NB4 (cell line): ENCODE data around the gene GADD45A.

Source experiments
- CTCF ChIP-seq: IDR thresholded peaks from one replicate; pipeline ENCODE4 v1.5.1; 2012; ENCODE audit warnings: low read depth, low read length
- MYC ChIP-seq: IDR thresholded peaks from 2 replicates; pipeline ENCODE4 v1.6.1; 2011; ENCODE audit warnings: low read depth, low read length
- POLR2A ChIP-seq: IDR thresholded peaks from 2 replicates; pipeline ENCODE4 v1.6.1; 2011; ENCODE audit warnings: mild to moderate bottlenecking; ENCODE audit not compliant: insufficient read length; ENCODE audit errors: extremely low read depth
- TF ChIP-seq, protein P1 (sequence below): IDR thresholded peaks from 2 replicates; pipeline ENCODE4 v1.6.1; 2011; ENCODE audit warnings: low read depth, low read length

- TF ChIP-seq CTCF (no peak), POLR2A (no peak), MYC (no peak)
- TF ChIP-seq, protein P1, sequence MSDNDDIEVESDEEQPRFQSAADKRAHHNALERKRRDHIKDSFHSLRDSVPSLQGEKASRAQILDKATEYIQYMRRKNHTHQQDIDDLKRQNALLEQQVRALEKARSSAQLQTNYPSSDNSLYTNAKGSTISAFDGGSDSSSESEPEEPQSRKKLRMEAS: no peak
These were observed 40.4 kb upstream of the GADD45A start for GRCh38 chr1:67644566-67644965.
